Measurements from ENCODE around the gene PER3. TPM values are rescaled to one million over a fixed set of nuclear protein-coding genes. Genes with fewer than 3 reads are reported as not detected.

Gene PER3
- total RNA-seq, 2 donors from 2014 or later: 12.0 to 20.6 TPM

- H3K27ac ChIP-seq: no peak overlapping the region
- intact Hi-C loops (cut with DNase I): no loop called here
- H3K4me3 ChIP-seq: no peak overlapping the region
- no peaks in the 10 kb centered on the region for H3K9me3 ChIP-seq
- no peak for TF ChIP-seq POLR2AphosphoS5 (IDR thresholded peaks at IDR 0.05)
- no peak for DNase-seq (ENCODE audit: low spot score)
- H3K36me3 ChIP-seq: peaks cover 6 to 12% of the 10 kb centered on the region in 2 donors
- H3K4me1 ChIP-seq (replicated peaks): no peaks in the 10 kb centered on the region
- no peaks in the 10 kb centered on the region for H3K27me3 ChIP-seq (replicated peaks; ENCODE audit: insufficient read depth)
- WGBS: 93% methylated on average over 4 of the region's 4 CpGs
These were observed 58.4 kb downstream of the PER3 start for GRCh38 chr1:7842517-7842916.

DNA sequence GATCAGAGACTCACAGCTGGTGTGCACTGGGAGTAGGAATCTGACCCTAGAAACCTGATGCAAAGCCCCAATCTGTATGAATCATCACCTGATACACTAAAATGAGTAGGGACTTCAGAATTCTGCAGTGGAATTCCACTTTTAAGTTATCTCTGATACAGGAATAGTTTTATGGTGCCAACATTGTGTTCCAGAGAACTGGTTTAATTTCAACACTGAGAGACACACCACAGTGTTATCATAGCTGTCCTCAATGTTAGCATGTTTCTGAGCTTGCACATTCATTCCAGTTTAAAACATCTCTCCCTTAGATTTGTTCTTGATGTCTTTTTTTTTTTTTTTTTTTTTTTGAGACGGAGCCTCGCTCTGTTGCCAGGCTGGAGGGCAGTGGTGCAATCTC, 61.7 kb downstream of the PER3 start:
- Histone ChIP-seq H3K9me3 (no peaks in the 10 kb centered on the region), H3K36me3 (no peaks in the 10 kb centered on the region), H3K4me1 (replicated peaks) (no peaks in the 10 kb centered on the region), H3K27ac (no peak overlapping the region), H3K4me3 (no peak overlapping the region), H3K27me3 (replicated peaks; ENCODE audit: insufficient read depth) (no peaks in the 10 kb centered on the region)
- intact Hi-C loops (cut with DNase I): no loop called here
- 91% methylated on average over 2 of the region's 2 CpGs for WGBS
- TF ChIP-seq, protein P1, sequence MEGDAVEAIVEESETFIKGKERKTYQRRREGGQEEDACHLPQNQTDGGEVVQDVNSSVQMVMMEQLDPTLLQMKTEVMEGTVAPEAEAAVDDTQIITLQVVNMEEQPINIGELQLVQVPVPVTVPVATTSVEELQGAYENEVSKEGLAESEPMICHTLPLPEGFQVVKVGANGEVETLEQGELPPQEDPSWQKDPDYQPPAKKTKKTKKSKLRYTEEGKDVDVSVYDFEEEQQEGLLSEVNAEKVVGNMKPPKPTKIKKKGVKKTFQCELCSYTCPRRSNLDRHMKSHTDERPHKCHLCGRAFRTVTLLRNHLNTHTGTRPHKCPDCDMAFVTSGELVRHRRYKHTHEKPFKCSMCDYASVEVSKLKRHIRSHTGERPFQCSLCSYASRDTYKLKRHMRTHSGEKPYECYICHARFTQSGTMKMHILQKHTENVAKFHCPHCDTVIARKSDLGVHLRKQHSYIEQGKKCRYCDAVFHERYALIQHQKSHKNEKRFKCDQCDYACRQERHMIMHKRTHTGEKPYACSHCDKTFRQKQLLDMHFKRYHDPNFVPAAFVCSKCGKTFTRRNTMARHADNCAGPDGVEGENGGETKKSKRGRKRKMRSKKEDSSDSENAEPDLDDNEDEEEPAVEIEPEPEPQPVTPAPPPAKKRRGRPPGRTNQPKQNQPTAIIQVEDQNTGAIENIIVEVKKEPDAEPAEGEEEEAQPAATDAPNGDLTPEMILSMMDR (IDR thresholded peaks at IDR 0.05): no peak
- TF ChIP-seq POLR2AphosphoS5 (IDR thresholded peaks at IDR 0.05): no peak
- no peak for TF ChIP-seq POLR2A (IDR thresholded peaks at IDR 0.05)
- no peak for DNase-seq (ENCODE audit: low spot score)

GRCh38 chr1:7846656-7847055, 62.6 kb downstream of the PER3 start:
- no peak for DNase-seq (ENCODE audit: low spot score)
- no peaks in the 10 kb centered on the region for H3K9me3 ChIP-seq
- no peak overlapping the region for H3K27ac ChIP-seq
- no peaks in the 10 kb centered on the region for H3K27me3 ChIP-seq (replicated peaks; ENCODE audit: insufficient read depth)
- TF ChIP-seq POLR2AphosphoS5 (IDR thresholded peaks at IDR 0.05) (no peak), POLR2A (IDR thresholded peaks at IDR 0.05) (no peak)
- TF ChIP-seq, protein P1 (IDR thresholded peaks at IDR 0.05): no peak
- WGBS: 90% methylated on average over 7 of the region's 7 CpGs
- H3K4me3 ChIP-seq: no peak overlapping the region
- intact Hi-C loops (cut with DNase I): no loop called here
- no peaks in the 10 kb centered on the region for H3K4me1 ChIP-seq (replicated peaks)
- H3K36me3 ChIP-seq: no peaks in the 10 kb centered on the region

DNA sequence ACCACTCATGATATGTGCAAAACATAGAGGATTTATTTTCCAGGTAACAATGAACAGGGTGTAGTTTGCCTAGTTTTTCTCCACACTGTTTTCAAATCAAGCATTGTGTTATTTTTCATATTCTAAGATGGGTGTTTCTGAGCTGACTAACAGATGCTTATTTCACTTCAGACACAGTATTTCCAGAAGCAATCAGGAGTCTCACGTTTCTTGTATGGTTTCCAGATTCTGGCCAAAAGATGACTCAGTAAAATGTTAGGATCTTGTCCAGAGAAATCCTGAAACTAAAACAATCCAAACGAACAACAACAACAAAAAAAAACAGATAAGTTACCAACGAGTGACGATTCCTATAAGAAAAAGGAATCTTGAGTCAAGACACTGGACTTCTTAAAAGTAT, 63.5 kb downstream of the PER3 start:
- Histone ChIP-seq H3K9me3 (no peaks in the 10 kb centered on the region), H3K36me3 (no peaks in the 10 kb centered on the region), H3K4me3 (no peak overlapping the region), H3K4me1 (replicated peaks) (no peaks in the 10 kb centered on the region), H3K27ac (no peak overlapping the region), H3K27me3 (replicated peaks; ENCODE audit: insufficient read depth) (no peaks in the 10 kb centered on the region)
- intact Hi-C loops (cut with DNase I): no loop called here
- no peak for DNase-seq (ENCODE audit: low spot score)
- WGBS: 58% methylated on average over 4 of the region's 4 CpGs
- TF ChIP-seq, protein P1 (IDR thresholded peaks at IDR 0.05): no peak
- TF ChIP-seq POLR2A (IDR thresholded peaks at IDR 0.05): no peak
- TF ChIP-seq POLR2AphosphoS5 (IDR thresholded peaks at IDR 0.05): no peak

- Histone ChIP-seq H3K9me3 (no peaks in the 10 kb centered on the region), H3K27ac (no peak overlapping the region), H3K4me1 (replicated peaks) (no peaks in the 10 kb centered on the region), H3K27me3 (replicated peaks; ENCODE audit: insufficient read depth) (no peaks in the 10 kb centered on the region), H3K36me3 (no peaks in the 10 kb centered on the region), H3K4me3 (no peak overlapping the region)
- 95% methylated on average over 15 of the region's 15 CpGs for WGBS
- intact Hi-C loops (cut with DNase I): no loop called here
- TF ChIP-seq, protein P1 (IDR thresholded peaks at IDR 0.05): no peak
- no peak for TF ChIP-seq POLR2AphosphoS5 (IDR thresholded peaks at IDR 0.05)
- no peak for TF ChIP-seq POLR2A (IDR thresholded peaks at IDR 0.05)
- no peak for DNase-seq (ENCODE audit: low spot score)
These were observed 66.7 kb downstream of the PER3 start for GRCh38 chr1:7850786-7851185.
